ENCODE data around the gene DYNC2I2.

DYNC2I2 gene

GRCh38 chr9:128632066-128632465, 24.6 kb downstream of the DYNC2I2 start:
- no peak overlapping the region for H3K4me3 ChIP-seq (replicated peaks; ENCODE audit: low read depth, low read length)
- no peak for DNase-seq (ENCODE audit: extremely low read depth, low read depth)
- no peak for TF ChIP-seq CTCF (IDR thresholded peaks at IDR 0.05; ENCODE audit: low read depth, low read length, missing control alignments)

GRCh38 chr9:128631636-128632035, 25.0 kb downstream of the DYNC2I2 start:
- H3K4me3 ChIP-seq (replicated peaks; ENCODE audit: low read depth, low read length), result no peak overlapping the region
- DNase-seq (ENCODE audit: extremely low read depth, low read depth), result no peak
- no peak for TF ChIP-seq CTCF (IDR thresholded peaks at IDR 0.05; ENCODE audit: low read depth, low read length, missing control alignments)

DNA sequence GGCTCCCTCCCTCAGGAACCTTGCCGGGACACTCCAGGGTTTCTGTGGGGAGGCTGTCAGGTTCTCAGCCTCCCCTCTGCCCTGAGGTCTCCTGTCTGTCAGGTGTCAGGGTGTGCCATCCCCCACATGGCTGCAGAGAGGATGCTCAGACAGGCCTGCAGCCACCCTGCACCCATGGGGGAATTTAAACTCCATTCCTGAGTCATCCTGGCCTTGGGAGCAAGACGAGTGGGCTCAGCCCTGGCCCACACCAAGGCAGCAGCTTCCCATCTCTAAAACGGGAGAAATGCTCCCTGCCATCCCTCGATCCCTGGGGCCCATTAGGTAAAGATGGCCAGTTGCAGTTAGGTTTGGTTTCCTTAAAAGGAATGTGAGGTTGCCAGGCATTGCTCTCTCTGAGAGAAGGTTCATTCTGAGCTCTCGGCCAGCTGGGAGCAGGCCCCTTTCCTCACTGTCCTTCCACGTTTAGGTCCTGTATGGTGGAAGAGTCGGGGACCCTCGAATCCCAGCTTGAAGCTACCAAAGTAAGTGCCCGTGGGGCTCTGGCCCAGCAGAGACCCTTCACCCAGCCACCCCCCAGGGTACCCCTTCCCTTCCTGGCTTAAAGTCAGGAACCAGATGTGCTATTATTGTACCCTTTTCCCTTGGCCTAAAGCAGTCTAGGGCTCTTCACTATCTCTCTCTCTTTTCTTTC, 26.6 kb downstream of the DYNC2I2 start:
- no peak for TF ChIP-seq CTCF (IDR thresholded peaks at IDR 0.05; ENCODE audit: low read depth, low read length, missing control alignments)
- no peak overlapping the region for H3K4me3 ChIP-seq (replicated peaks; ENCODE audit: low read depth, low read length)
- no peak for DNase-seq (ENCODE audit: extremely low read depth, low read depth)

GRCh38 chr9:128629136-128629535, 27.5 kb downstream of the DYNC2I2 start:
- no peak for DNase-seq (ENCODE audit: extremely low read depth, low read depth)

DNA sequence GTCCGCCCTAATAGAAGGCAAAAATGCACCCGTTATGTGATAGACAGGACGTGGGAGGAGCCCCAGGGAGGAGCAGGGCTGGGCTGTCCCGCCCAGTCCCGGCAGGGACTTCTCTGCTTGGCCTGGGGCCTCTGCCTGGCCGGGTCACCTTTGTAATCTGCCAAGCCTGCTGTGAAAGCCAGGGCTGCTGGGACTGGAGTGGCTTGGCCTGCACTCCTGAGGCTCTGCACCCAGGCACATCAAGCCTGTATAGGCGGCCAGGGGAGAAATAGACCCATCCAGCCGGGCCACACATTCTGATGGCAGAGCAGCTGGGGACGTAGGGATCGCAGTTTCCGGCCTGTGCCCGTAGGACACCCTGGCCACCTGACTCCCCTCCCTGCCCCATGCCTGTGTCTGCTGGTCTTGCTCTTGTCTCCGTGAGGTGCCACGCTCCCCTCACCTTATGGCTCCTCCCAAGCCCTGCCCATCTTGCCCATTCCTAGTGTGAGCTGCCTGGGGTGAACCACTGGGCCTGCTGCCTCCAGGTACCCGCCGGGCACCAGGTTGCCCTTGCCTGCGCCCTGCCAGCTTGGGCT, 28.1 kb downstream of the DYNC2I2 start:
- DNase-seq (ENCODE audit: extremely low read depth, low read depth), result no peak
- H3K4me3 ChIP-seq (replicated peaks; ENCODE audit: low read depth, low read length), result no peak overlapping the region
- no peak for TF ChIP-seq CTCF (IDR thresholded peaks at IDR 0.05; ENCODE audit: low read depth, low read length, missing control alignments)

More at GRCh38 chr9:128629136-128629535, 27.5 kb downstream of the DYNC2I2 start:
- TF ChIP-seq CTCF (IDR thresholded peaks at IDR 0.05; ENCODE audit: low read depth, low read length, missing control alignments), result no peak
- no peak overlapping the region for H3K4me3 ChIP-seq (replicated peaks; ENCODE audit: low read depth, low read length)

- no peak overlapping the region for H3K4me3 ChIP-seq (replicated peaks; ENCODE audit: low read depth, low read length)
- no peak for DNase-seq (ENCODE audit: extremely low read depth, low read depth)
- TF ChIP-seq CTCF (IDR thresholded peaks at IDR 0.05; ENCODE audit: low read depth, low read length, missing control alignments), result no peak
Observed at GRCh38 chr9:128627906-128628305, 28.7 kb downstream of the DYNC2I2 start.

Data from HFF-Myc (cell line).